Measurements from ENCODE around the gene TTLL12. TPM values are rescaled to one million over a fixed set of nuclear protein-coding genes. Genes with fewer than 3 reads are reported as not detected.

The TTLL12 gene
- total RNA-seq, 1 donor from 2014 or later: 36.6 TPM

- Mint-ChIP-seq H3K27ac (ENCODE audit: unreplicated experiment) (no peak overlapping the region), H3K36me3 (ENCODE audit: unreplicated experiment) (no peaks in the 10 kb centered on the region), H3K9me3 (ENCODE audit: unreplicated experiment) (peaks cover 4% of the 10 kb centered on the region), H3K4me3 (ENCODE audit: unreplicated experiment) (no peak overlapping the region), H3K4me1 (ENCODE audit: low read depth, unreplicated experiment) (peaks cover 9% of the 10 kb centered on the region), H3K27me3 (ENCODE audit: unreplicated experiment) (peaks cover 6% of the 10 kb centered on the region)
- TF ChIP-seq CTCF (IDR thresholded peaks at IDR 0.05; ENCODE audit: partially characterized antibody, unreplicated experiment): no peak
- no peak for DNase-seq
Observed at GRCh38 chr22:43126501-43127165, 60.3 kb downstream of the TTLL12 start.

GRCh38 chr22:43118953-43119458 is 67.9 kb downstream of the TTLL12 start:
- no peak overlapping the region for H3K4me3 Mint-ChIP-seq (ENCODE audit: unreplicated experiment)

GRCh38 chr22:43118024-43118849 is 68.7 kb downstream of the TTLL12 start:
- peaks cover 15% of the 10 kb centered on the region for H3K27me3 Mint-ChIP-seq (ENCODE audit: unreplicated experiment)
- peaks cover 12% of the 10 kb centered on the region for H3K9me3 Mint-ChIP-seq (ENCODE audit: unreplicated experiment)
- TF ChIP-seq CTCF (IDR thresholded peaks at IDR 0.05; ENCODE audit: partially characterized antibody, unreplicated experiment): no peak
- DNase-seq: no peak
- H3K4me1 Mint-ChIP-seq (ENCODE audit: low read depth, unreplicated experiment): peaks cover 18% of the 10 kb centered on the region
- H3K27ac Mint-ChIP-seq (ENCODE audit: unreplicated experiment): no peak overlapping the region
- H3K36me3 Mint-ChIP-seq (ENCODE audit: unreplicated experiment): no peaks in the 10 kb centered on the region
- H3K4me3 Mint-ChIP-seq (ENCODE audit: unreplicated experiment): no peak overlapping the region

More at GRCh38 chr22:43118953-43119458, 67.9 kb downstream of the TTLL12 start:
- peaks cover 11% of the 10 kb centered on the region for H3K4me1 Mint-ChIP-seq (ENCODE audit: low read depth, unreplicated experiment)
- no peaks in the 10 kb centered on the region for H3K36me3 Mint-ChIP-seq (ENCODE audit: unreplicated experiment)
- peaks cover 7% of the 10 kb centered on the region for H3K27me3 Mint-ChIP-seq (ENCODE audit: unreplicated experiment)
- DNase-seq: no peak
- no peak overlapping the region for H3K27ac Mint-ChIP-seq (ENCODE audit: unreplicated experiment)
- peaks cover 4% of the 10 kb centered on the region for H3K9me3 Mint-ChIP-seq (ENCODE audit: unreplicated experiment)
- TF ChIP-seq CTCF (IDR thresholded peaks at IDR 0.05; ENCODE audit: partially characterized antibody, unreplicated experiment): no peak

- Mint-ChIP-seq H3K4me3 (ENCODE audit: unreplicated experiment) (no peak overlapping the region), H3K27me3 (ENCODE audit: unreplicated experiment) (peaks cover 17% of the 10 kb centered on the region), H3K4me1 (ENCODE audit: low read depth, unreplicated experiment) (peaks cover 19% of the 10 kb centered on the region), H3K9me3 (ENCODE audit: unreplicated experiment) (peaks cover 10% of the 10 kb centered on the region), H3K36me3 (ENCODE audit: unreplicated experiment) (no peaks in the 10 kb centered on the region), H3K27ac (ENCODE audit: unreplicated experiment) (no peak overlapping the region)
- no peak for TF ChIP-seq CTCF (IDR thresholded peaks at IDR 0.05; ENCODE audit: partially characterized antibody, unreplicated experiment)
- no peak for DNase-seq
Observed at GRCh38 chr22:43116932-43117331, 70.0 kb downstream of the TTLL12 start.

Other genes starting within 250 kb of the TTLL12 start
- gene PACSIN2, start 172.0 kb downstream of the TTLL12 start, total RNA-seq (ENCODE audit: unreplicated experiment): 47.3 TPM
- 22.0 TPM for gene TTLL1, start 97.7 kb downstream of the TTLL12 start, total RNA-seq (ENCODE audit: unreplicated experiment)
- gene BIK, start 76.4 kb downstream of the TTLL12 start, total RNA-seq (ENCODE audit: unreplicated experiment): 17.3 TPM
- 12.7 TPM for gene MCAT, start 43.7 kb downstream of the TTLL12 start, total RNA-seq (ENCODE audit: unreplicated experiment)
- gene TSPO, start 35.6 kb downstream of the TTLL12 start, total RNA-seq (ENCODE audit: unreplicated experiment): 4.0 TPM
- gene SCUBE1, start 156.2 kb upstream of the TTLL12 start, total RNA-seq (ENCODE audit: unreplicated experiment): 25.8 TPM
- gene MPPED1, start 224.9 kb upstream of the TTLL12 start, total RNA-seq (ENCODE audit: unreplicated experiment): 0.37 TPM

All from glutamatergic neuron (in vitro differentiated cells).